ENCODE data around the gene SMYD3. TPM values are rescaled to one million over a fixed set of nuclear protein-coding genes. Genes with fewer than 3 reads are reported as not detected.
"Not testable (repeated sequence)": the region's sequence is repeated elsewhere in the genome, so short reads cannot be mapped to it uniquely, and the experiment has no call there.

The SMYD3 gene
- total and polyA plus RNA-seq, 2 donors (not counting 1 experiment from before 2014, with no cell fraction given) = 9.7 to 37.2 TPM

GRCh38 chr1:245776139-245776538 is 730.9 kb downstream of the SMYD3 start:
- POLR2A ChIA-PET = no interaction called here
- Histone ChIP-seq H3K4me3 (ENCODE audit: control extremely low read depth in 1 of 5, extremely low read depth in 1 of 5, insufficient read depth in 1 of 5, low read depth in 2 of 5, low read length in 4 of 5) (no peak overlapping the region), H3K9ac (ENCODE audit: low read length) (no peak overlapping the region), H3K79me2 (ENCODE audit: control insufficient read depth, insufficient read depth, low read length) (no peaks in the 10 kb centered on the region), H3K9me3 (ENCODE audit: control extremely low read depth in 1 of 3, control insufficient read depth in 2 of 3, insufficient read depth in 1 of 3, low read length in 2 of 3) (peaks cover 0 to 1% (median 0%) of the 10 kb centered on the region in 3 donors), H3K4me2 (replicated peaks; ENCODE audit: low read depth, low read length, poor library complexity, severe bottlenecking) (no peak overlapping the region), H3K4me1 (ENCODE audit: control insufficient read depth in 2 of 2, insufficient read depth in 2 of 2, low read length in 2 of 2) (no peaks in the 10 kb centered on the region), H3K27ac (ENCODE audit: low read length in 2 of 2) (no peak overlapping the region), H3K27me3 (replicated peaks in 1 of 4; ENCODE audit: control extremely low read depth in 1 of 4, control insufficient read depth in 3 of 4, insufficient read depth in 4 of 4, low read length in 3 of 4) (no peaks in the 10 kb centered on the region), H4K20me1 (ENCODE audit: control insufficient read depth, insufficient read depth, low read length, poor library complexity, severe bottlenecking) (no peaks in the 10 kb centered on the region), H2AFZ (ENCODE audit: insufficient read depth, low read depth, low read length, poor library complexity, severe bottlenecking) (no peak overlapping the region), H3K36me3 (replicated peaks in 1 of 2; ENCODE audit: control extremely low read depth in 1 of 2, control insufficient read depth in 1 of 2, extremely low read depth in 1 of 2, insufficient read depth in 2 of 2, low read length in 1 of 2) (no peaks in the 10 kb centered on the region)
- Mint-ChIP-seq H3K27me3 (no peaks in the 10 kb centered on the region), H3K4me3 (no peak overlapping the region), H3K9me3 (ENCODE audit: insufficient read depth) (no peaks in the 10 kb centered on the region), H3K27ac (no peak overlapping the region), H3K4me1 (no peaks in the 10 kb centered on the region)
- ATAC-seq (ENCODE audit: low read depth) = no peak
- DNase-seq = no peak
- intact Hi-C loops (cut with micrococcal nuclease) = no loop called here
- CTCF ChIA-PET = no interaction called here
- TF ChIP-seq CTCF (IDR thresholded peaks at IDR 0.05) (no peak), EZH2 (IDR thresholded peaks at IDR 0.05; ENCODE audit: borderline replicate concordance, insufficient read depth, low read depth, low read length, poor library complexity, severe bottlenecking) (no peak)
- 100% methylated on average over 1 of the region's 4 CpGs for WGBS (ENCODE audit: insufficient coverage)

GRCh38 chr1:245774931-245775330 is 732.1 kb downstream of the SMYD3 start:
- not testable (repeated sequence) for H3K4me1 Mint-ChIP-seq; H3K9me3 ChIP-seq (ENCODE audit: control extremely low read depth in 1 of 3, control insufficient read depth in 2 of 3, insufficient read depth in 1 of 3, low read length in 2 of 3)
- 91% methylated on average over 14 of the region's 25 CpGs for WGBS (ENCODE audit: insufficient coverage)

More at GRCh38 chr1:245774931-245775330, 732.1 kb downstream of the SMYD3 start:
- H3K4me3 ChIP-seq (ENCODE audit: control extremely low read depth in 1 of 5, extremely low read depth in 1 of 5, insufficient read depth in 1 of 5, low read depth in 2 of 5, low read length in 4 of 5); H3K79me2 ChIP-seq (ENCODE audit: control insufficient read depth, insufficient read depth, low read length); ATAC-seq (ENCODE audit: low read depth); H3K9me3 Mint-ChIP-seq (ENCODE audit: insufficient read depth); H3K27ac ChIP-seq (ENCODE audit: low read length in 2 of 2); H3K36me3 ChIP-seq (replicated peaks in 1 of 2; ENCODE audit: control extremely low read depth in 1 of 2, control insufficient read depth in 1 of 2, extremely low read depth in 1 of 2, insufficient read depth in 2 of 2, low read length in 1 of 2); H3K4me3 Mint-ChIP-seq; CTCF ChIA-PET; intact Hi-C loops (cut with micrococcal nuclease); H3K9ac ChIP-seq (ENCODE audit: low read length); H3K27me3 ChIP-seq (replicated peaks in 1 of 4; ENCODE audit: control extremely low read depth in 1 of 4, control insufficient read depth in 3 of 4, insufficient read depth in 4 of 4, low read length in 3 of 4); H3K4me2 ChIP-seq (replicated peaks; ENCODE audit: low read depth, low read length, poor library complexity, severe bottlenecking); H3K27me3 Mint-ChIP-seq; H4K20me1 ChIP-seq (ENCODE audit: control insufficient read depth, insufficient read depth, low read length, poor library complexity, severe bottlenecking); H3K4me1 ChIP-seq (ENCODE audit: control insufficient read depth in 2 of 2, insufficient read depth in 2 of 2, low read length in 2 of 2); H3K27ac Mint-ChIP-seq; H2AFZ ChIP-seq (ENCODE audit: insufficient read depth, low read depth, low read length, poor library complexity, severe bottlenecking); DNase-seq; POLR2A ChIA-PET: not testable (repeated sequence)
